Erythroblast (primary cell): ENCODE measurements around the gene DIP2C.

ENCODE experiments used
- DNase-seq, 2 experiments: peaks; one replicate each; lab custom pipeline; 2025; lab: John Stamatoyannopoulos, UW
- GATA1 ChIP-seq: IDR thresholded peaks from 2 replicates; pipeline ENCODE4 v1.6.1; 2011; ENCODE audit warnings: low read depth, mild to moderate bottlenecking, control low read depth, low read length, moderate library complexity
- POLR2A ChIP-seq: IDR thresholded peaks from 2 replicates; pipeline ENCODE4 v1.6.1; 2011; ENCODE audit warnings: mild to moderate bottlenecking, low read length

DIP2C gene

GRCh38 chr10:366186-366585 lies 323.3 kb downstream of the DIP2C start:
- no peak for DNase-seq
- TF ChIP-seq GATA1 = no peak
- no peak for TF ChIP-seq POLR2A

GRCh38 chr10:364267-364775 lies 325.1 kb downstream of the DIP2C start:
- TF ChIP-seq GATA1 (no peak), POLR2A (no peak)
- DNase-seq = no peak

- TF ChIP-seq POLR2A = no peak
- no peak for TF ChIP-seq GATA1
- DNase-seq = no peak
These were observed 326.3 kb downstream of the DIP2C start for GRCh38 chr10:363152-363551.

GRCh38 chr10:361203-362081 lies 328.0 kb downstream of the DIP2C start:
- TF ChIP-seq POLR2A (no peak), GATA1 (no peak)
- no peak for DNase-seq

GRCh38 chr10:360653-361052 lies 328.8 kb downstream of the DIP2C start:
- no peak for TF ChIP-seq GATA1
- TF ChIP-seq POLR2A = no peak

GRCh38 chr10:359762-360161 lies 329.7 kb downstream of the DIP2C start:
- TF ChIP-seq POLR2A (no peak), GATA1 (no peak)
- no peak for DNase-seq

More at GRCh38 chr10:360653-361052, 328.8 kb downstream of the DIP2C start:
- no peak for DNase-seq

- no peak for DNase-seq
- TF ChIP-seq POLR2A (no peak), GATA1 (no peak)
These were observed 330.4 kb downstream of the DIP2C start for GRCh38 chr10:359093-359492.

GRCh38 chr10:357201-357950 lies 332.1 kb downstream of the DIP2C start:
- no peak for DNase-seq
- no peak for TF ChIP-seq POLR2A
- TF ChIP-seq GATA1 = no peak

- TF ChIP-seq POLR2A = no peak
- TF ChIP-seq GATA1 = no peak
- no peak for DNase-seq
These were observed 333.0 kb downstream of the DIP2C start for GRCh38 chr10:356452-356851.

- TF ChIP-seq POLR2A = no peak
- no peak for TF ChIP-seq GATA1
- DNase-seq = no peak
These were observed 334.4 kb downstream of the DIP2C start for GRCh38 chr10:354901-355617.

GRCh38 chr10:352476-353235 lies 336.8 kb downstream of the DIP2C start:
- no peak for DNase-seq
- TF ChIP-seq GATA1 (no peak), POLR2A (no peak)

GRCh38 chr10:351770-352334 lies 337.6 kb downstream of the DIP2C start:
- TF ChIP-seq POLR2A (no peak), GATA1 (no peak)
- DNase-seq = no peak

GRCh38 chr10:350981-351501 lies 338.4 kb downstream of the DIP2C start:
- no peak for TF ChIP-seq POLR2A
- no peak for TF ChIP-seq GATA1
- DNase-seq = no peak
